Activated CD4-positive, alpha-beta memory T cell treated with anti-CD3 and anti-CD28 coated beads, Interleukin-2, amount 10 ng/mL, durations not matched to agents 7 days and 5 days (primary cell): ENCODE data around the gene MFAP3L. TPM values are rescaled to one million over a fixed set of nuclear protein-coding genes. Genes with fewer than 3 reads are reported as not detected.
"Not testable (repeated sequence)": the region's sequence is repeated elsewhere in the genome, so short reads cannot be mapped to it uniquely, and the experiment has no call there.

Experiments
- CTCF ChIA-PET: fragments of 350-600 bp; sonication (Branson Sonifier 250); formaldehyde crosslinking; loops from one replicate; lab custom pipeline; 2021; ENCODE audit warnings: antibody characterized with exemption, inconsistent platforms; lab: Charles Lee
- POLR2A ChIA-PET: fragments of 350-600 bp; sonication (Branson Sonifier 250); formaldehyde crosslinking; loops from one replicate; lab custom pipeline; 2021; ENCODE audit warnings: antibody characterized with exemption; lab: Charles Lee
- DNase-seq: peaks from one replicate; pipeline ENCODE4 v3.0.0-alpha.2; 2020
- H3K27ac Mint-ChIP-seq: one replicate; pipeline ENCODE4 v1.8.0; 2021; ENCODE audit warnings: mild to moderate bottlenecking, mixed read lengths
- H3K27me3 Mint-ChIP-seq: one replicate; pipeline ENCODE4 v1.8.0; 2021; ENCODE audit warnings: mixed read lengths
- H3K36me3 Mint-ChIP-seq: one replicate; pipeline ENCODE4 v1.8.0; 2021; ENCODE audit warnings: low read depth, mixed read lengths
- H3K4me1 Mint-ChIP-seq: one replicate; pipeline ENCODE4 v1.8.0; 2021; ENCODE audit warnings: mixed read lengths
- H3K4me3 Mint-ChIP-seq: one replicate; pipeline ENCODE4 v1.8.0; 2021; ENCODE audit warnings: mild to moderate bottlenecking, mixed read lengths
- H3K9me3 Mint-ChIP-seq: one replicate; pipeline ENCODE4 v1.8.0; 2021; ENCODE audit warnings: mixed read lengths
- total RNA-seq, 2 experiments: library from RNA; stranded (reverse); gene quantifications; one replicate each; pipeline ENCODE4 v1.2.3, GENCODE V29; 2021

Gene MFAP3L
- total RNA-seq, 2 experiments from 2014 or later = 0.25 to 0.33 TPM

GRCh38 chr4:169968999-169969398, 57.2 kb downstream of the MFAP3L start:
- no peak overlapping the region for H3K27ac Mint-ChIP-seq

GRCh38 chr4:169963998-169964397, 62.2 kb downstream of the MFAP3L start:
- no peak overlapping the region for H3K4me3 Mint-ChIP-seq
- CTCF ChIA-PET = no interaction called here
- H3K27me3 Mint-ChIP-seq = no peaks in the 10 kb centered on the region
- H3K36me3 Mint-ChIP-seq = no peaks in the 10 kb centered on the region
- no peaks in the 10 kb centered on the region for H3K9me3 Mint-ChIP-seq
- DNase-seq = no peak
- H3K27ac Mint-ChIP-seq = no peak overlapping the region
- no peaks in the 10 kb centered on the region for H3K4me1 Mint-ChIP-seq
- POLR2A ChIA-PET = no interaction called here

More at GRCh38 chr4:169968999-169969398, 57.2 kb downstream of the MFAP3L start:
- Mint-ChIP-seq H3K36me3 (no peaks in the 10 kb centered on the region), H3K4me1 (no peaks in the 10 kb centered on the region), H3K9me3 (no peaks in the 10 kb centered on the region), H3K4me3 (no peak overlapping the region), H3K27me3 (peaks cover 2% of the 10 kb centered on the region)
- ChIA-PET POLR2A (no interaction called here), CTCF (no interaction called here)
- no peak for DNase-seq

- Mint-ChIP-seq H3K27ac (no peak overlapping the region), H3K27me3 (no peaks in the 10 kb centered on the region), H3K36me3 (no peaks in the 10 kb centered on the region), H3K4me1 (no peaks in the 10 kb centered on the region), H3K9me3 (no peaks in the 10 kb centered on the region), H3K4me3 (no peak overlapping the region)
- no peak for DNase-seq
- POLR2A ChIA-PET = no interaction called here
- CTCF ChIA-PET = no interaction called here
Measured at GRCh38 chr4:169959254-169959653, 66.9 kb downstream of the MFAP3L start.

GRCh38 chr4:169958629-169959028, 67.6 kb downstream of the MFAP3L start:
- no peak overlapping the region for H3K27ac Mint-ChIP-seq
- H3K9me3 Mint-ChIP-seq = no peaks in the 10 kb centered on the region
- ChIA-PET POLR2A (no interaction called here), CTCF (no interaction called here)
- H3K4me1 Mint-ChIP-seq = no peaks in the 10 kb centered on the region
- no peaks in the 10 kb centered on the region for H3K27me3 Mint-ChIP-seq
- no peaks in the 10 kb centered on the region for H3K36me3 Mint-ChIP-seq
- DNase-seq = no peak
- H3K4me3 Mint-ChIP-seq = no peak overlapping the region

- Mint-ChIP-seq H3K27me3 (no peaks in the 10 kb centered on the region), H3K36me3 (no peaks in the 10 kb centered on the region), H3K4me1 (no peaks in the 10 kb centered on the region), H3K4me3 (no peak overlapping the region), H3K27ac (no peak overlapping the region), H3K9me3 (no peaks in the 10 kb centered on the region)
- POLR2A ChIA-PET = no interaction called here
- DNase-seq = no peak
- CTCF ChIA-PET = no interaction called here
Measured at GRCh38 chr4:169957785-169958184, 68.4 kb downstream of the MFAP3L start.

- Mint-ChIP-seq H3K4me3 (no peak overlapping the region), H3K27me3 (no peaks in the 10 kb centered on the region), H3K9me3 (no peaks in the 10 kb centered on the region), H3K4me1 (no peaks in the 10 kb centered on the region), H3K27ac (no peak overlapping the region), H3K36me3 (no peaks in the 10 kb centered on the region)
- ChIA-PET CTCF (no interaction called here), POLR2A (no interaction called here)
- no peak for DNase-seq
Measured at GRCh38 chr4:169956091-169956843, 69.9 kb downstream of the MFAP3L start.

- H3K9me3 Mint-ChIP-seq = no peaks in the 10 kb centered on the region
- H3K27ac Mint-ChIP-seq = no peak overlapping the region
- ChIA-PET CTCF (no interaction called here), POLR2A (no interaction called here)
- H3K27me3 Mint-ChIP-seq = no peaks in the 10 kb centered on the region
- no peaks in the 10 kb centered on the region for H3K4me1 Mint-ChIP-seq
- no peak for DNase-seq
- no peaks in the 10 kb centered on the region for H3K36me3 Mint-ChIP-seq
- no peak overlapping the region for H3K4me3 Mint-ChIP-seq
Measured at GRCh38 chr4:169955521-169955920, 70.7 kb downstream of the MFAP3L start.

- Mint-ChIP-seq H3K36me3 (no peaks in the 10 kb centered on the region), H3K4me1 (no peaks in the 10 kb centered on the region), H3K4me3 (no peak overlapping the region), H3K9me3 (no peaks in the 10 kb centered on the region), H3K27ac (no peak overlapping the region), H3K27me3 (peaks cover 4% of the 10 kb centered on the region)
- ChIA-PET POLR2A (no interaction called here), CTCF (no interaction called here)
- DNase-seq = no peak
Measured at GRCh38 chr4:169952236-169953002, 73.8 kb downstream of the MFAP3L start.

- POLR2A ChIA-PET = no interaction called here
- CTCF ChIA-PET = no interaction called here
Measured at GRCh38 chr4:169948271-169948670, 77.9 kb downstream of the MFAP3L start.

GRCh38 chr4:169945636-169946035, 80.6 kb downstream of the MFAP3L start:
- Mint-ChIP-seq H3K4me3 (no peak overlapping the region), H3K27me3 (peaks cover 4% of the 10 kb centered on the region), H3K9me3 (no peaks in the 10 kb centered on the region), H3K4me1 (no peaks in the 10 kb centered on the region), H3K27ac (no peak overlapping the region), H3K36me3 (no peaks in the 10 kb centered on the region)
- ChIA-PET CTCF (no interaction called here), POLR2A (no interaction called here)
- DNase-seq = no peak

More at GRCh38 chr4:169948271-169948670, 77.9 kb downstream of the MFAP3L start:
- H3K4me1 Mint-ChIP-seq = no peaks in the 10 kb centered on the region
- DNase-seq = no peak
- no peak overlapping the region for H3K4me3 Mint-ChIP-seq
- no peaks in the 10 kb centered on the region for H3K36me3 Mint-ChIP-seq
- peaks cover 4% of the 10 kb centered on the region for H3K27me3 Mint-ChIP-seq
- no peaks in the 10 kb centered on the region for H3K9me3 Mint-ChIP-seq
- H3K27ac Mint-ChIP-seq = no peak overlapping the region

- DNase-seq, H3K4me3 Mint-ChIP-seq, H3K9me3 Mint-ChIP-seq, CTCF ChIA-PET, H3K27me3 Mint-ChIP-seq, POLR2A ChIA-PET, H3K27ac Mint-ChIP-seq, H3K36me3 Mint-ChIP-seq, H3K4me1 Mint-ChIP-seq: not testable (repeated sequence)
Measured at GRCh38 chr4:169943601-169944000, 82.6 kb downstream of the MFAP3L start.

- Mint-ChIP-seq H3K4me3 (no peak overlapping the region), H3K36me3 (no peaks in the 10 kb centered on the region), H3K27ac (no peak overlapping the region), H3K9me3 (no peaks in the 10 kb centered on the region), H3K27me3 (no peaks in the 10 kb centered on the region), H3K4me1 (no peaks in the 10 kb centered on the region)
- DNase-seq = no peak
- ChIA-PET CTCF (no interaction called here), POLR2A (no interaction called here)
Measured at GRCh38 chr4:169941141-169941540, 85.1 kb downstream of the MFAP3L start.

GRCh38 chr4:169940460-169940859, 85.7 kb downstream of the MFAP3L start:
- H3K27me3 Mint-ChIP-seq = no peaks in the 10 kb centered on the region

More at GRCh38 chr4:169940460-169940859, 85.7 kb downstream of the MFAP3L start:
- no peak for DNase-seq
- CTCF ChIA-PET = no interaction called here
- POLR2A ChIA-PET = no interaction called here
- Mint-ChIP-seq H3K9me3 (no peaks in the 10 kb centered on the region), H3K36me3 (no peaks in the 10 kb centered on the region), H3K4me1 (no peaks in the 10 kb centered on the region), H3K4me3 (no peak overlapping the region), H3K27ac (no peak overlapping the region)
